ENCODE measurements around the gene NSMCE1.

DNA sequence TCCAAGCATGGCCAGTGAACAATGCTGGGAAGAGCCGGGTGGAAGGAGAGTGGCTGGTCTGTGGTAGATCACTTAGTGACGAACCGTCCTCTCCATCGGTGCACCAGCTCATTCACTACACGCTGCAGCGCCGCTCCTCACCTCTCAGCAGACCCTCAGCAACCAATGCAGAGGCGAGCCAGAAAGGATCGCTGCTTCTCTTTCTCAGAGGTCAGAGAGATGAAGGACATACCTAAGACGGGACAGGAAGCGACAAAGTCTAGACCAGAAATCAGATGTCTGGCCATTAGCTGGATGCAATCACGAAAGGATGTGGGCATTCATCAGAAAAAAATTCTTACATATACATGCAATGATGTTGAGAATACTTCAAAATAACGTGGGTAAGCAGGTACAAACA is 26.9 kb downstream of the NSMCE1 start:
- TF ChIP-seq, protein P1, sequence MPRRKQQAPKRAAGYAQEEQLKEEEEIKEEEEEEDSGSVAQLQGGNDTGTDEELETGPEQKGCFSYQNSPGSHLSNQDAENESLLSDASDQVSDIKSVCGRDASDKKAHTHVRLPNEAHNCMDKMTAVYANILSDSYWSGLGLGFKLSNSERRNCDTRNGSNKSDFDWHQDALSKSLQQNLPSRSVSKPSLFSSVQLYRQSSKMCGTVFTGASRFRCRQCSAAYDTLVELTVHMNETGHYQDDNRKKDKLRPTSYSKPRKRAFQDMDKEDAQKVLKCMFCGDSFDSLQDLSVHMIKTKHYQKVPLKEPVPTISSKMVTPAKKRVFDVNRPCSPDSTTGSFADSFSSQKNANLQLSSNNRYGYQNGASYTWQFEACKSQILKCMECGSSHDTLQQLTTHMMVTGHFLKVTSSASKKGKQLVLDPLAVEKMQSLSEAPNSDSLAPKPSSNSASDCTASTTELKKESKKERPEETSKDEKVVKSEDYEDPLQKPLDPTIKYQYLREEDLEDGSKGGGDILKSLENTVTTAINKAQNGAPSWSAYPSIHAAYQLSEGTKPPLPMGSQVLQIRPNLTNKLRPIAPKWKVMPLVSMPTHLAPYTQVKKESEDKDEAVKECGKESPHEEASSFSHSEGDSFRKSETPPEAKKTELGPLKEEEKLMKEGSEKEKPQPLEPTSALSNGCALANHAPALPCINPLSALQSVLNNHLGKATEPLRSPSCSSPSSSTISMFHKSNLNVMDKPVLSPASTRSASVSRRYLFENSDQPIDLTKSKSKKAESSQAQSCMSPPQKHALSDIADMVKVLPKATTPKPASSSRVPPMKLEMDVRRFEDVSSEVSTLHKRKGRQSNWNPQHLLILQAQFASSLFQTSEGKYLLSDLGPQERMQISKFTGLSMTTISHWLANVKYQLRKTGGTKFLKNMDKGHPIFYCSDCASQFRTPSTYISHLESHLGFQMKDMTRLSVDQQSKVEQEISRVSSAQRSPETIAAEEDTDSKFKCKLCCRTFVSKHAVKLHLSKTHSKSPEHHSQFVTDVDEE (CRISPR knock-in tag; IDR thresholded peaks at IDR 0.05): no peak
- TF ChIP-seq ESRRG (CRISPR knock-in tag; IDR thresholded peaks at IDR 0.05): no peak
- TF ChIP-seq, protein P2, sequence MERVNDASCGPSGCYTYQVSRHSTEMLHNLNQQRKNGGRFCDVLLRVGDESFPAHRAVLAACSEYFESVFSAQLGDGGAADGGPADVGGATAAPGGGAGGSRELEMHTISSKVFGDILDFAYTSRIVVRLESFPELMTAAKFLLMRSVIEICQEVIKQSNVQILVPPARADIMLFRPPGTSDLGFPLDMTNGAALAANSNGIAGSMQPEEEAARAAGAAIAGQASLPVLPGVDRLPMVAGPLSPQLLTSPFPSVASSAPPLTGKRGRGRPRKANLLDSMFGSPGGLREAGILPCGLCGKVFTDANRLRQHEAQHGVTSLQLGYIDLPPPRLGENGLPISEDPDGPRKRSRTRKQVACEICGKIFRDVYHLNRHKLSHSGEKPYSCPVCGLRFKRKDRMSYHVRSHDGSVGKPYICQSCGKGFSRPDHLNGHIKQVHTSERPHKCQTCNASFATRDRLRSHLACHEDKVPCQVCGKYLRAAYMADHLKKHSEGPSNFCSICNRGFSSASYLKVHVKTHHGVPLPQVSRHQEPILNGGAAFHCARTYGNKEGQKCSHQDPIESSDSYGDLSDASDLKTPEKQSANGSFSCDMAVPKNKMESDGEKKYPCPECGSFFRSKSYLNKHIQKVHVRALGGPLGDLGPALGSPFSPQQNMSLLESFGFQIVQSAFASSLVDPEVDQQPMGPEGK (CRISPR knock-in tag; IDR thresholded peaks at IDR 0.05; ENCODE audit: borderline replicate concordance): no peak
- TF ChIP-seq, protein P3, sequence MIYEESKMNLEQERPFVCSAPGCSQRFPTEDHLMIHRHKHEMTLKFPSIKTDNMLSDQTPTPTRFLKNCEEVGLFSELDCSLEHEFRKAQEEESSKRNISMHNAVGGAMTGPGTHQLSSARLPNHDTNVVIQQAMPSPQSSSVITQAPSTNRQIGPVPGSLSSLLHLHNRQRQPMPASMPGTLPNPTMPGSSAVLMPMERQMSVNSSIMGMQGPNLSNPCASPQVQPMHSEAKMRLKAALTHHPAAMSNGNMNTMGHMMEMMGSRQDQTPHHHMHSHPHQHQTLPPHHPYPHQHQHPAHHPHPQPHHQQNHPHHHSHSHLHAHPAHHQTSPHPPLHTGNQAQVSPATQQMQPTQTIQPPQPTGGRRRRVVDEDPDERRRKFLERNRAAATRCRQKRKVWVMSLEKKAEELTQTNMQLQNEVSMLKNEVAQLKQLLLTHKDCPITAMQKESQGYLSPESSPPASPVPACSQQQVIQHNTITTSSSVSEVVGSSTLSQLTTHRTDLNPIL (CRISPR knock-in tag; IDR thresholded peaks at IDR 0.05; ENCODE audit: low read depth): no peak

All from SK-N-SH treated with all-trans-retinoic acid at 6 μM for 48 hours (cell line).